GM10248 (cell line): ENCODE measurements around the gene CDKAL1.

ENCODE experiments used
- CTCF ChIA-PET: fragments of 300-600 bp; sonication (Branson Sonifier 250); formaldehyde crosslinking; extraction: SDS; loops from one replicate; lab custom pipeline; 2021; ENCODE audit warnings: antibody characterized with exemption; lab: Yijun Ruan, JAX
- POLR2A ChIA-PET: fragments of 350-650 bp; sonication (Branson Sonifier 250); formaldehyde crosslinking; extraction: SDS; loops from one replicate; lab custom pipeline; 2020; ENCODE audit warnings: antibody characterized with exemption; lab: Yijun Ruan, JAX
- DNase-seq: peaks from one replicate; pipeline ENCODE4 v3.0.0; 2012; ENCODE audit errors: extremely low spot score
- TF ChIP-seq, protein P1 (sequence below): IDR thresholded peaks from 2 replicates; pipeline ENCODE4 v1.5.1; 2012; ENCODE audit warnings: mild to moderate bottlenecking, low read depth; ENCODE audit errors: extremely low read depth, missing control alignments, control extremely low read depth

The CDKAL1 gene

GRCh38 chr6:20626165-20626564 lies 91.9 kb downstream of the CDKAL1 start:
- POLR2A ChIA-PET = no interaction called here
- CTCF ChIA-PET = no interaction called here
- TF ChIP-seq, protein P1, sequence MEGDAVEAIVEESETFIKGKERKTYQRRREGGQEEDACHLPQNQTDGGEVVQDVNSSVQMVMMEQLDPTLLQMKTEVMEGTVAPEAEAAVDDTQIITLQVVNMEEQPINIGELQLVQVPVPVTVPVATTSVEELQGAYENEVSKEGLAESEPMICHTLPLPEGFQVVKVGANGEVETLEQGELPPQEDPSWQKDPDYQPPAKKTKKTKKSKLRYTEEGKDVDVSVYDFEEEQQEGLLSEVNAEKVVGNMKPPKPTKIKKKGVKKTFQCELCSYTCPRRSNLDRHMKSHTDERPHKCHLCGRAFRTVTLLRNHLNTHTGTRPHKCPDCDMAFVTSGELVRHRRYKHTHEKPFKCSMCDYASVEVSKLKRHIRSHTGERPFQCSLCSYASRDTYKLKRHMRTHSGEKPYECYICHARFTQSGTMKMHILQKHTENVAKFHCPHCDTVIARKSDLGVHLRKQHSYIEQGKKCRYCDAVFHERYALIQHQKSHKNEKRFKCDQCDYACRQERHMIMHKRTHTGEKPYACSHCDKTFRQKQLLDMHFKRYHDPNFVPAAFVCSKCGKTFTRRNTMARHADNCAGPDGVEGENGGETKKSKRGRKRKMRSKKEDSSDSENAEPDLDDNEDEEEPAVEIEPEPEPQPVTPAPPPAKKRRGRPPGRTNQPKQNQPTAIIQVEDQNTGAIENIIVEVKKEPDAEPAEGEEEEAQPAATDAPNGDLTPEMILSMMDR = no peak
- DNase-seq = no peak

DNA sequence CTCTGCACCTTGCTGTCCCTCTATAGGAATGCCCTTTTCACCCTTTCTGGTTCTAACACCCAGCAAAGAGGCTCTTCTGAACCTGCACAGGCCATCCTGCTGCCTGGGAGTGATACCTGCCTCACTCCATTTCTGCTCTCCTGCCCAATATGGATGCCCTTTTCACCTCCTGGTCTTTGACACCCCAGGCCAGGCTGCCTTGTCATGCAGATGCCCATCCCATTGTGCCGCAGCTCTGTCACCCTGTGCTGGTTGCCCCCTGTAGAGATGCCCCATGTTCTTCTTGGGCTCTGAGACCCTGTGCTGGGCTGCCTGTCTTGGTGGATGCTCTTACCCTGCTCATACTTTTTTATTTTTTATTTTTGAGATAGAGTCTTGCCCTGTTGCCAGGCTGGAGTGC lies 95.3 kb downstream of the CDKAL1 start:
- ChIA-PET POLR2A (no interaction called here), CTCF (no interaction called here)
- no peak for DNase-seq
- TF ChIP-seq, protein P1 = no peak

DNA sequence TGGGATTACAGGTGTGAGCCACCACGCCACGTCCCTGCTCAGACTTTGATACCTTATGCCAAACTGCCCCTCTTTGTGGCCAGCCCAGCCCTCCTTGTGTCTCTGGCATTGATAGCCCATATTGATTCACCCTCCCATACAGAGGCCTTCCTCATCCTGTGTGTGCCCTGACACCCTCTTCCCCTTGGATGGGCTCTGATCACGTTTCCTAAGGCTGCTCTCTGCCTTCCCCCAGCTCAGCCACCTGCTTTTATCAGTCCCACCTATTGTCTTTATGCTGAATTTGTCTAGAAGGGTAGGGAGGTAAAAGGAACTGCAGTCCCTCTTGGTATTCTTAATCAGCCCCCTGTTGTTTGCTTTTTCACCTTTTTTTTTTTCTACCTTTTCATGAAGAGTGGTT lies 95.9 kb downstream of the CDKAL1 start:
- CTCF ChIA-PET = no interaction called here
- POLR2A ChIA-PET = no interaction called here
- DNase-seq = no peak
- TF ChIP-seq, protein P1 = no peak

DNA sequence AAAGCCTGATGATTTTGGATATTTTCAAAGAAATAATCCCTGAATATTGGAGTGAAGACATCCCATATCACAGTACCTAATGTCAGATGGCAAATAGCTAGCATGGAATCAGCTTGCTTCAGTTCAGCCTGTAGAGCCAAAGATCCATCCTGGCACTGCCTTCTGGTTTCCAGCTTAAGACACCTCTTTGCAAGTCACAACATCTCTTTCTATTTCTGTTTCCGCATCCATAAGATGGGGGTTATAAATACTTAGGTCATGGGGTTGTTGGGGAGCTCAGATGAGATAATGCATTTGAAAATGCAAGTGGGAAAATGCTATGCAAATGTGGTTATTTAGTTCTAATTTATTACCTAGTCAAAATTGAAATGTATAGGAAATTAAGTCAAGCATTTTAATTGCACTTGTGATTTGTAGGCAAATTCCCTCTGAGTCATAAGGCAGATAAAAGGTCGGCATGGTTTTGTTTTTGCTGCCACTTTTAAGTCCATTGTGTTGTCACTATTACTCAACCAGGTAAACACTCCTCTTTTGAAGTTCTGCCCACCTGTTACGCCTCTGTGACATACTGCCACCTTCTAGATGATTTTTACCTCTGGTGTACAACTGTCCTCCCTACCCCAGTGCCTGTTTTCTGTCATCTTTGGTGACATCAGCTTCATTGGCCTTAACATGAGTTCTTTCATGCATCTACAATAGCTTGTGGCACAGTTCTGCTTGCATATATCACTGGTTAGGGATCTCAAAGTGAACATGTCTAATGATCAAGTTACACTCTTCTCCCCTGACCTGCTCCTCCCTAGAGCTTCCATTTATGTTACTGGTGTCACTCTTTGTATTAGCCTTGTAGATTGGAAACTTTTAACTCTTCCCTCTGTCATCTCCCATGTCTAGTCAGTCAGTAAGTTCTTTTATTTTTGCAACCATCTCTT lies 96.6 kb downstream of the CDKAL1 start:
- CTCF ChIA-PET = no interaction called here
- TF ChIP-seq, protein P1 = no peak
- POLR2A ChIA-PET = no interaction called here
- DNase-seq = peak; percentile 14

DNA sequence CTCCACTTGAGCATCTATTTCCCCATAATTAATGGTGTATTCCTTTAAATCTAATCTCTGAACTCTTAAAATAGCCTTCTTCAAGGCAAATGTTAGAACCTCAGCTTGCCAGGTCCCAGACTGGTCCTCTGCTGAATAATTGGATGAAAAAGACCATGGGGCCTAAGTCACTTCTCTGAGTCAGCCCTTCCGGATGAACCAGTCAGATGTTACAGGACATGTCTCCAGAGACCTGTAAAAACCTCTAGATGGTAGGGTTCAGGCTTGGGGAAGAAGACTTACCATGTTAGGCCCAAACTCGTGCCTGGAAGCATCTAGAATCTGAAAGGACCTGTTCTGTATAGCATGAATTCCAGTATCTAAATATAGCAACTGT lies 97.3 kb downstream of the CDKAL1 start:
- TF ChIP-seq, protein P1 = no peak
- no peak for DNase-seq
- POLR2A ChIA-PET = no interaction called here
- CTCF ChIA-PET = no interaction called here

DNA sequence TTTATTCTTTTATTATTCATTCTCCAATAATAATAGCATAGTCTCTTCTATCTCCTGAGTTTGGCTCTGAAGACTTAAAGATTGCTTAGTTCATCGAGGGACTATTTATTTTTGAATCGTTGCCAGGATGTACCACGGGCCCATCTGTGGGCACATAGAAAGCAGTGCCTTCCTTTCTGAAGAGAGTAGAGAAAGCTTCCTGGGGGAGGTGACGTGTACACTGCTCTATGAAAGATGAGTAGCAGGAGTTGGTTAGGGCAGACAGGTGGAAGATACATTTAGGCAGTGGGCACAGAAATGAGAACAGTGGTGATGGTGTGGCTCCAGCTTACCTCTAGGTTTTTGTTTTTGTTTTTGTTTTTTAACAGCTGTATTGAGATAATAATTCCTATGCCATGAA lies 98.4 kb downstream of the CDKAL1 start:
- CTCF ChIA-PET = no interaction called here
- TF ChIP-seq, protein P1 = no peak
- DNase-seq = no peak
- POLR2A ChIA-PET = no interaction called here
